SK-MEL-5 (cell line): Measurements from ENCODE around the gene DGKZ. TPM values are rescaled to one million over a fixed set of nuclear protein-coding genes. Genes with fewer than 3 reads are reported as not detected.

Experiments
- DNase-seq: peaks from one replicate; pipeline ENCODE4 v3.0.0-alpha.2; 2016; ENCODE audit warnings: low read depth, low spot score
- in situ Hi-C: cut with HindIII; loops from 2 replicates; pipeline ENCODE4 v1.10.0; 2016; ENCODE audit warnings: low sequenced_read_pairs, high pct_unique_total_duplicates, low pct_unique_long_range_greater_than_20kb
- total RNA-seq: library from RNA; depleted of rRNA; stranded (reverse); fragments of >200 nt; shearing (Covaris generic); gene quantifications from 2 replicates; pipeline ENCODE4 v1.2.3, GENCODE V29; 2014

The DGKZ gene
- total RNA-seq, 1 experiment from 2014 or later, result 27.6 TPM

DNA sequence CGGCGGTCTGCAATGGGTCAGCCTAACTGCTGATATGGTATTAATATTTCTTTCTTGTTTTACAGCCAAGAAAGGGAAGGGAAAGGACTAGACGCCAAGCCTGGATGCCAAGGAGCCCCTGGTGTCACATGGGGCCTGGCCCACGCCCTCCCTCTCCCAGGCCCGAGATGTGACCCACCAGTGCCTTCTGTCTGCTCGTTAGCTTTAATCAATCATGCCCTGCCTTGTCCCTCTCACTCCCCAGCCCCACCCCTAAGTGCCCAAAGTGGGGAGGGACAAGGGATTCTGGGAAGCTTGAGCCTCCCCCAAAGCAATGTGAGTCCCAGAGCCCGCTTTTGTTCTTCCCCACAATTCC lies 36.1 kb downstream of the DGKZ start:
- in situ Hi-C loops, result no loop called here
- no peak for DNase-seq

DNA sequence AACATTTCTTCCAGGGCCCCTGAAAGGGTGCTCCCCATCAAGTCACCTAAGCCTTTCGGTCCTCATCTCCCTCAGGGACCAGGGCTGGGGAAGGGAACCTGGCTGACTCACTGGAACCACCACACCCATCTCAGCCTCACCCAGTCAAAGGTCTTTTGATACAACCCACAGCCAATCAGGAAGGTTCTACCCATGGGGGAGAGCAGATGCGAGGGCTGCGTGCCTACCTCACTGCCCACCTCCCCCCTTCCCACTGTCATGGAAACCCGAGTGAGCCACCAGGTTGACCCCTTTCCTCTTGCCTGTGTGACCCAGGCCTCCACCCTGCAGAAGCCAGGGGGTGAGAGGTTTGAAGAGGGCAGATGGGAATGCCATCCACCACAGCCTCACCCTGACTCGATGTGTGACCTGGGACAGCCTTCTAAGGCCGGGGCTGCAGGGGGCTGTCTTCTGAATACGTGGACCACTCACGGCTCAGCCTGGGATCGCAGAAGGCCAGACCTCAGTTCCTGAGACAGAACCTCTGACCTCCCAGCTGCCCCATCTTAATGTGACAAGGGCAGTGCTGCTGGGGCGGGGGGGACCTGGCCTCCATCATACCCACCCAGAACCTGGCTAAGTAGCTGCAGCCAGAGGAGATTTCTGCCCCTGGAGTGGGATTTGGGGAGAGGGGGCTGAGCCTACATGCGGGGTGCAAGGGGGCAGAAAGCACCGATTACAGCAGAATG lies 36.9 kb downstream of the DGKZ start:
- in situ Hi-C loops, result no loop called here
- DNase-seq, result no peak

DNA sequence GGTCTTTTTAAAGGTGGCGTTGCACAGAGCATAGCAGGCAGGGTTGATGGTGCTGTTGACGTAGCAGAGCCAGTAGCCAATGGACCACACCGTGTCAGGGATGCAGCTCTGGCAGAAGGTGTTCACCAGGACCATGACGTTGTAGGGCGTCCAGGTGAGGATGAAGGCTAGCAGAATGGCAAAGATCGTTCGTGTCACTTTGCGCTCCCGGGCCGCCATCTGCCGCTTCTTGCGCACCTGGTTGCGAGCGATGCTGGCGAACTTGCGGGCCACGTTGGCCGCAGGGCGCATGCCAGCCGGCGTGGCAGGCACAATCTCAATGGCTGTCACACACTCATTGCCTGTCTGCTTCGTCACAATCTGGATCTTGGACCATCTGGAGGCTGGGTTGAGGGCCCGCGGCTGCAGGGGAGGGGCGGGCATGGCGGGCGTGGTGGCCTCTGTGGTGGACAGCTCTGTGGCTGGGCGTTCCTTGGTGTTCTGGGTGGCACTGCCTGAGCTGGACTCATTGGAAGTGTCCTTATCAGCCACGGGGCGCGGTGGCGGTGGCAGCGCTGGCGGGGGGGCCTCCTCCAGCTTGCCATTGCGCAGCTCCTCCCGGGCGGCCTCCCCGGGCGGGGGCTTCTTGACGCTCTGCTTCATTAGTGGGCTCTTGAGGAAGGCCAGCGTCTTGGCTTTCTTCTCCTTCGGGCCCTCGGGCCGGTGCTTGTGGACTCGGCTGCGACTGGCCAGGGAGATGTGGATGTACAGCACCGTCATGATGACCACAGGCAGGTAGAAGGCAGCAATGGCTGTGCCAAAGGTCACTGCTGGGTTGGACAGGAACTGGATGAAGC lies 38.1 kb downstream of the DGKZ start:
- no peak for DNase-seq
- in situ Hi-C loops, result no loop called here

DNA sequence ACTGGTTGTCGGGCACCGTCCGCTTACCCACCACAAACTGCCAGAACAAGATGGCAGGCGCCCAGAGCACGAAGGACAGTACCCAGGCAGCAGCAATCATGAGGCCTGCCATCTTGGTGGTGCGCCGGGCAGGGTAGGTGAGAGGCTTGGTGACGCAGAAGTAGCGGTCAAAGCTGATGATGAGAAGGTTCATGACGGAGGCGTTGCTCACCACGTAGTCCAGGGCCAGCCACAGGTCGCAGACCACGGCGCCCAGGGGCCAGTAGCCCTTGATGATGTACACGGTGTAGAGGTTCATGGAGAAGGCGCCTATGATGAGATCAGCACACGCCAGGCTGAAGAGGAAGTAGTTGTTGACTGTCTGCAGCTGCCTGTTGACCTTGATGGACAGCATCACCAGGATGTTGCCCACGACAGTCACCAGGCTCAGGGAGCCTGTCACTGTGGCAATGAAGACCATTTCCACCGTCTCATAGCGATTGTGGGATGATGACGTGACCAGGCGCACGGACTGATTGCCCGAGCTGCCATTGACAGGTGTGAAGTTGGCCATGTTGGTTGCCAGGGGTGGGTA lies 38.8 kb downstream of the DGKZ start:
- no peak for DNase-seq
- in situ Hi-C loops, result no loop called here

DNA sequence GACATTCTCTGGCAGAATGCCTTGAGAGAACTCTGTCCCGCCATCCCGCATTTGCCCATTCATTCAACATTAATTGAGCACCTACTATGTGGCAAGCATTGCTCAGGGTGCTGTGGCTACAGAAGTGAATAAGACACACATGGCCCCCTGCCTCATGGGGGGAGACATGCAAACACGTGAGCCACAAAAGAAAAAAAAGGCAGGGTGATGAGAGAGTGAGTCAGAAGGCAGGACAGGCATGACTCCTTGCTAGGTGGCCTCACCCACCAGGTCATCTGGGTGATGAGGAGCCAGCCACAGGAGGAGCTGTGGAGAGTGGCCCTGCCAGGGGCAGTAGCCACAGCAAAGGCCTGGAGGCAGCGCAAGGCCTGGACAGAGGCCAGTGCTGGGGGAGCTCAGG lies 39.4 kb downstream of the DGKZ start:
- no peak for DNase-seq
- in situ Hi-C loops, result no loop called here

DNA sequence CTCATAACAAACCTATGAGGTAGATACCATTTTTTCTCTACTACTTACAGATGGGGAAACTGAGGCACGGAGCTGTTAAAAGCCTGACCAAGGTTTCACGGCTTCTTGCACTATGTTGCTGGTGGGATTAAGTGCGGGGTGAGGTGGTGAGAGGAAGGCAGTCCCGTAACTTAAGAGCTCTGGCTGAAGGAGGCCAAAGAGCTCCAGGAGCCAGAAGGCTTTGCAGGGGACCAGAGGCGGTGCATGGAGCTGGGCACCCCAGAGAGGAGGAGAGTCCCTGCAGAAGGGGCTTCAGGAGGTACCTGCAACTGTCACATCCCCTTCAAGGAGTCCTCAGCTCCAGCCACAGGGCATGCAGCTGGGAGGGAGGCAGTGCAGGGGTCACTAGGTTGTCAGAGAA lies 40.2 kb downstream of the DGKZ start:
- no peak for DNase-seq
- in situ Hi-C loops, result no loop called here

DNA sequence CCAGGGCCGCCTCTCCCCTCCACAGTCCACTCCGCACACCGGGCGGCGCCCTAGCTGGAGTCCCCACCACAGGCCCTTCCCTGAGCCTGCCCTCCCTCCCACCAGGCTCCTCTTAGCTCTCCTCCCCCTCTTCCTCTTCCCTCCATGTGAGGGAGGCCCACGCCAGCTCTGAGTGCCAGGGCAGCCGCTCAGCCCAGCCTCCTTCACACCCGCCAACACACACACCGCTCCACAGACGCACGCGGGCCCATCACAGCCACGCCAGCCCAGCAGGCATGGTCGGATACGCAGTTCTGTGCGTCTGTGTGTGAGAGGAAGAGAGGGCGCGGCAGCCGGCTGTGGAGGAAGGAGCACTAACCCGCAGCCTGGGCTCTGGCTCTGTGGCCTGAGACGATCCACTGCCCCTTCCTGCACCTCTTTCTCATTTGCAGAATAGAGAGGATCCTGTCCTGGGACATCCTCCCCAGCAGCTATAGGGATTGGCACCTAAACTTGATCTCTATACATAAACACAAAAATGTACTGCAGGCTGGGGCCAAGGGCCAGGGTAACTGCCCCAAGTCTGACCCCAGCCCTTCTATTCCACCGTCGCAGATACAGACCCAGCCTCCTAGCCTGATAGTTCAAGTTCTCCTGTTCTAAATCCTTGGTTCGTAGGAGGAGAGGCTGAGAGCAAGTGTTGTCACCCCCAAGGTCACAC lies 40.8 kb downstream of the DGKZ start:
- in situ Hi-C loops, result no loop called here
- DNase-seq, result no peak

DNA sequence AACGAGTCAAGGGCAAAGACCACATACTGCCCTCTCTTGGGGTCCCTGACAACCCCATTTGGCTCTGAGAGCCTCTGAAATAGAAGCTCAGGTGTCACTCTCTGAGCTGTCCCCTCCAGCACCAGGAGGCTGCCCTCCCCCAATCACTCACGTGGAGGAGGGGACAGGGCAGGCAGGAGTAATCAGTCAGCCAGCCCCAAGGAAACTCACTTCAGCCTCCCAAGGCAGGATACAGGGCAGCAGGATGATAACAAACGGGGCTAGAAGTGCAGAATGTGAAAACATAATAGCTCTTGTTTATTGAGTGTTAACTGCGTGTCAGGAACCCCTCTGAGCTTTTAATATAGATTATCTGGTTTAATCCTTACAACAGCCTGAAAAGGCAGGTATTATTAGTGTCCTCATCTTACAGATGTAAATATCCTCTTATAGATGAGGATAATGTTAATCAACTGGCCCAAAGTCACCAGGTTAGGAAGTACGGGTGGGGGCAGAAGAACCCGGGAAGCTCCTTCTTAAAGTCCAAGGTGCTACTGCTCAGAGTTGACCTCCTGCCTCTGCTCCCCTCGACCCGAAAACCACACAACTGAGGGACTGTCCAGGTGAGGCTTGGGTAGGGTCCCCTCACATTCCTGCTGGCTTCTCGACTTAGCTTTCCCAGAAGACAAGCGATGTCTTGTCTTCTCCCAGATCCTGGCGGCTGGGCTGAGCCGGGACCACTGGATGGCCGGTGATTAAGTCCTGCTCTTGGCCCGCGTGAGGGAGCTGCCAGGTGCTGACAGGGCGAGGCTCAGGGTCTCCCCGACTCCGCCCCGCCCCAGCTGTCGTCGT lies 41.6 kb downstream of the DGKZ start:
- DNase-seq, result no peak
- in situ Hi-C loops, result no loop called here

DNA sequence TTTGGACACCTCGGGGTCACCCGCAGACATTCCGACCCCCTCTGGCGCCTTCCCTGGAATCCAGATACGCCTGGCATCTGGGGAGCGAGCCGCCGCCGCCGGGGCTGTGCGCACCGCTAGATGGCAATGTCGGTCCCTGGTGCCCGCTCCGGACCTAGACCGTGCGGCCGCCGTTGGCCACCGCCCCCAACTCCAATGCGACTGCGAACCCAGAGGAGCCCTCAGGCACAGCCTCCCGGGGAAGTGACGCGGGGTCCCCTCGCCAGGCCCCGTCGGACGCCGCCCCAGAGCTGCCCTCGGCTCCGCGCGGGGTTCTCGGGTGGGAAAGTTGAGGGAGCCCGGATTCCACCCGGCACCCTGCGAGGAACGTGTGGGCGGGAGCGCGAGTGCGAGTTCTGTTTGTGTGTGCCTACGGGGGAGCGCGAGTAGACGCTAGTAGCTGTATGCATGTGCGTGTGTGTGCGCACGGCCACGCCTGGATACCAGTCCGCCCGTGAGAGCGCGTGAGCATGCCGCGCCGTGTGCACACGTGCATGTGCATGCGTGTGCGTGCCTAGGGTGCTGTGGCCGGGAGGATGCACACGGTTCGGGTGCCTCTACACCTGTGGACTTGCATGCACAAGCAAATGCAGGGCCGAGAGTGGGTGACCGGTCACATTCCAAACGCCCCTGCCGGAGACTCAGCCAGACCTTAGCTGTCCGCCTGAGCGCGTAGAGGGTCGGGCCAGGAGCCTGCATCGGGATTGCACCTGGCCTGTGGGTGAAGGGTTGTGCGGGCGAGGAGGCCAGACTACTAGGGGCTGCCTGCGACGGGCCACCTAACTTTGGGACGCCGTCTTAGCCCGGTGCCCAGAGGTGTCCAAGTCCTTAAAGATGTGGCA lies 42.4 kb downstream of the DGKZ start:
- in situ Hi-C loops, result no loop called here
- DNase-seq, result peak; percentile 71

DNA sequence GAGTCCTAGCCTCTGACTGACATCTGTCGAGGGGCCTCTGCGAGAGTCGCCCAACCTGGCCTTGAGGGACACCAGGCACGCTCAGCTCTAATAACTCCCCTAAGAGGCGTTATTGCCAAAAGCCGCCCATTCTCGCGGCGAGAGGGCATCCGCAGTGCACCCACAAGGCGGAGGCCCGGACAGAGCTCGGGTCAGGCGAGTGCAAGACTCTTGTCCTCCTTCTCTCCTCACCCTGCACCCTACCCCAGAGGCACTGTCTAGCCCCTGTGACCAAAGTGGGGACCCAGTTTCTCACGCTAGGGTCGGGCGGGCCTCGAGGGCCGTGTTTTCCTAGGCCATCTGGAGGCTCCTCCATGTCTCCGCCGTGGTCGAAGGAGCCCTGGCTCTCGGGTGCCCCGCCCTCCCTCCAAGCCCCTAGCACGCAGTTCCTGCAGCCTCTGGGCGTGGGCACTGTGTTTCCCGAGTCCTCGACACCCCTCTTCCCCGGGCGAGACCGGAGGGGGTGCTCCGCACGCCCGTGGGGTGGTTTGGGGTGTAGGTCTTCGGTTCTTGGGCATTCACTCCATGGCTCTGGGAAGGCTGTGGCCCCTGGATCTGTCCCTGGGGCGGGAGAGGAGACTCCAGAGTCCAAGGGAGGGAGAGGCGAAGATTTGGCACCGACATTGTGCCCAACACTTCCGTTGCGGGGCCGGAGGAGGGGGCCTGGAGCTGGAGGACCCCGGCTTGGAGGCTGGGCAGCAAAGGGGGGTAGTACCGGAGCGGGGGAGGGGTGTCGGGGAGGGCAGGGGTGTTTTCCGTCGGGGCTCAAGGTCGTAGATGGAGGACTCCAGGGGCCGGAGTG lies 43.3 kb downstream of the DGKZ start:
- in situ Hi-C loops, result no loop called here
- no peak for DNase-seq

DNA sequence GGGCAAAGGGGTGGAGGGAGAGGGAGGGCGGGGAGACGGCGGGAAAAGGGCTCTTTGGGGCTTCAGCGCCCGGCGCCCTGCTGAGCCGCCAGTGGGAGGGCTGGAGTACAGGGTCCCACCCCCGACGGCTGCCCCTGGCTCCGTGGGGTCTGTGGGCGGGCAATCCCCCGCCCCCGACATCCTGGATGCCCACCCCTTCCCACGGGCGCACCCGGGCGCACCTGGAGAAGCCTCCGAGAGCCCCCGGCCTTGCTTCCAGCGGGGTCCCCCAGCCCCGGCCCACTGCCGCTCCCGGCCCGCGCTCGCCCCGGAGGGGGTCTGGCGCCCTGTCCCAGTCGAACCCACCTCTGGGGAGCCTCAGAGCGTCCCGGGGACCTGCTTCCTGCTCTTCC lies 43.9 kb downstream of the DGKZ start:
- in situ Hi-C loops, result no loop called here
- DNase-seq, result no peak

DNA sequence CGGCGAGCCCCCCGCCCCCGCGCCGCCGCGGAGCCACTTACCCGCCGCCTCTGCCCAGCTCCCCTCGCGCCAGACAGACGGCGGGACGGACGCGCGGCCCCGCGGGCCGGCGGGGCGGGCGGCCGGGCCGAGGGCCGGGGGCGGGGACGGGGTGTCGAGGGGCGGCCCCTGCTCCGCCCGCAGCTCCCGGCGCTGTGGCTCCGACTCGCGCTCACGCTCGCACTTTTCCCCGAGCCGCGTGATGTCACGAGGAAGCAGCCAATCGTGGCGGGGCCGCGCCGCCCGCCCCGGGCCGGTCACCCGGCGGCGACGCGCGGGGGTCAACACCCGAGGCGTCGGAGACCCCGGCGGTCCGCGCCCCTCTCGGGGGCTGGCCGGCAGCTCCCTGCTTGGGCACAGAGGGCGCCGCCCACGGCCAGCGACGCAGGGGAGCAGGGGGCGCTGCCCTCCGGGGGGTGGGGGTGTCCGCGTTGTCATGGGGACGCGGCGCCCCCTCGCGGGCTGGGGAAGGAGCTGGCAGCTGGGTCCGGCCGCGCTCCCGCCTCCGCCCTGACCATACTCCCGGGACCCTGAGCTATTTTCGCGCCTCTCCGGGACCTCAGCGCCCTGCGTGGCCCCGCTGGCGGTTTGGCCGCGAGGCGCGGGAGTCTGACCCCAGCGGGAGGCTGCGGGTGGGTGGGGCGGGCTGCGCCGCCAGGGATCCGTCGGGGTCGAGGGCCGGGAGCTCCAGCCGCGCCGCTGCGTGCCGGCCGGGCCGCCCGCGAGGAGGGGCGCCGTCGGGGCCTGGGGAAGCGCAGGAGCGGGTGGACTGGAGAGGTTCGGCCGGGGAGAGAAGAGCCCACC lies 44.5 kb downstream of the DGKZ start, which contains the start of gene CHRM4:
Gene CHRM4, minus strand, starts transcription at position 199 of the 843 bp plus-strand sequence. CDS start 5,219 bp downstream, outside the sequence.
- DNase-seq, result peak; percentile 59
- in situ Hi-C loops, result no loop called here

DNA sequence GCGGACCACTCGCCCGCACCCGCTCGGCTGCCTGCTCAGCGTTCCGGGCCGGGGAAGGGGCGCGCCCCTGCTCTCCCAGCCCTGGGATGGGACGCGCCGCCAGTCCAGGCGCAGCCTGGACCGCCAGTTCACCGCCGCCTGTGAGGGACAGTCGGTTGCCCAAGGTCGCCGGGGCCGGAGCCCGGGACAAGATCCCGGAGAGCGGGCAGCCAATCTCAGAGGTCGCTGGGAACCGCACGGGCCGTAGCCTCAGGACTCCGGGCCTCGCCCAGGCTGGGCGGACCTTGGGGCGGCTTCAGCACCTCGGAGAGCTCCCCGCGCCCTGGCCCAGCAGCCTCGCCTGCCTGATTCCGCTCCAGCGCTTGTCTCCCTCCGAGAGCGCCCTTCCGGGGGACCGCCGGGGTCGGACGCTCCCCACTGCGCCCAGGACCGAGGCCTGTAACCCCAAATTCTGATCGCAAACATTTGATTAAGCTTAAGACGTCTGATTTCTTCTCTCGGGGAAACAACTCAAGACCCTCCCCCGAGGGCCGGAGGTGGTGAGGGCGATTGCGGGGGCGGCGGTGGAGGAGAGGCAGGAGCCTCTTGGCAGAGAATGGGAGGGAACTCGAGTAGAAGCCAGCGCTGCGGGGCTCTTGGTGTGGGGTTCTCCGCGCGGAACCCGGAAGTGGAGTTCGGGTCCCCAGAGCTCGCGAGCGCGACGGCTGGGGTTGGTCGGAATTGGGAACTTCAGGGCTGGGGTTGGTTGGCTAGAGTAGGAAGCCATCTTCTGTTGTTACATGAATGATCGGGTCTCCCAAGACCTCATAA lies 45.4 kb downstream of the DGKZ start:
- in situ Hi-C loops, result no loop called here
- peak; percentile 67 for DNase-seq

DNA sequence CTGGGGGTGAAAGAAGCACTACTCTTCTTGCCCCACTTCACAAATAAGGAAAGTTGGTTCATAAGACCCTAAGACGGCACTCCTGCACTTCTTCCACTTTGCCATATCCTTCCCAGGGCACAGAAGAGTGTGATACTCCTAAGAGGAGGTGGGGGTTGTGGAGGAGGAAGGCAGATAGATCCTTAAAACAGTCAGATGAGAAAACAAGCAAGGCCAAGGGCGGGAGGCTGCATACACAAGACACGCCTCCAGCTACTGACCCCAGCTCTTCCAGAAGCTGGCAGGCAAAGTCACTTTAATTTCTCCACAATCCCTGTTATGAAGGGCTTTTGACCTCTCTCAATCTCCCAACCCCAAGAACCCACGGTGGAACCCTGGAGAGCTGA lies 46.0 kb downstream of the DGKZ start:
- no peak for DNase-seq
- in situ Hi-C loops, result no loop called here
